ENCODE results near the gene CYYR1. TPM values are rescaled to one million over a fixed set of nuclear protein-coding genes. Genes with fewer than 3 reads are reported as not detected.

CYYR1 gene
- under 0.01 and 0.35 TPM in 2 replicates for total RNA-seq (ENCODE audit: low replicate concordance)

GRCh38 chr21:26572702-26573381, at the start of gene CYYR1:
TSS of gene CYYR1 (minus strand) at chr21:26573286. CDS start at chr21:26572940, 346 bp downstream.

